Skeletal muscle cell (primary cell): ENCODE data around the gene MIPOL1.
A peak's percentile ranks its signal among the peaks of the same experiment; 100 is the strongest.

Source experiments
- DNase-seq: peaks from one replicate; pipeline ENCODE4 v3.0.0-alpha.2; 2010; ENCODE audit warnings: low read depth
- H3K4me3 ChIP-seq: 2 replicates; pipeline ENCODE4 v1.5.1; 2011; ENCODE audit warnings: low read depth, mild to moderate bottlenecking, control low read depth, low read length, moderate library complexity

The MIPOL1 gene

DNA sequence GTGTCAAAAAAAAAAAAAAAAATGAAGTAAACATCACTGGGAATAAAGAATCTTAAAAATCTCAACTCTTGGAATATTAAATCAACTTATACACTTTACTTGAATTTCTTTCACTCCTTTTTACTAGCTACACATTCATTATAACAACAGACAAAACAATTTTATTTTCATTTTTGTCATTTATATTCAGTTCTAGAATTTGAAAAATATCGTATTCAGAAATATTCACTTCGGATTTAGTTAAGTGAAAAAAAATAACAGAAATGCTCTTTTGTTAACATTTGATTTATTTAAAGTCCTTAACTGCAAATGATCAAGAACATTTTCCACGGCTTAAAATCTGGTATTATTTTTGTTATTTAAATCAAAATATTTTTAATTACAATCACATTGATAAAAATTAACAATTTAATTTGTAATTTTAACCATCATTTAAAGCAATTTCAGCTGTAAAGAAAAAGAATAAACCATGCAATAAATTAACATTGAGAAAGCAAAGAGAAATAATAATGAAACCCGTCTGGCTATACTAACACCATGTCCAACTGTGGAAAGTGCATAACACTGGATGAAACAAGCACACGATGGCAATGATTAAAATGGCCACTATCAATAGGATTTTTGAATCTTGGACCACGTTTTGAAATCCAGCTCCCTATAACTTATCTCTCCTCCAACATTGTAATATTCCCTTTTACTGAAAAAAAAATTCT is 392.1 kb downstream of the MIPOL1 start:
- DNase-seq = no peak
- H3K4me3 ChIP-seq = no peak overlapping the region

DNA sequence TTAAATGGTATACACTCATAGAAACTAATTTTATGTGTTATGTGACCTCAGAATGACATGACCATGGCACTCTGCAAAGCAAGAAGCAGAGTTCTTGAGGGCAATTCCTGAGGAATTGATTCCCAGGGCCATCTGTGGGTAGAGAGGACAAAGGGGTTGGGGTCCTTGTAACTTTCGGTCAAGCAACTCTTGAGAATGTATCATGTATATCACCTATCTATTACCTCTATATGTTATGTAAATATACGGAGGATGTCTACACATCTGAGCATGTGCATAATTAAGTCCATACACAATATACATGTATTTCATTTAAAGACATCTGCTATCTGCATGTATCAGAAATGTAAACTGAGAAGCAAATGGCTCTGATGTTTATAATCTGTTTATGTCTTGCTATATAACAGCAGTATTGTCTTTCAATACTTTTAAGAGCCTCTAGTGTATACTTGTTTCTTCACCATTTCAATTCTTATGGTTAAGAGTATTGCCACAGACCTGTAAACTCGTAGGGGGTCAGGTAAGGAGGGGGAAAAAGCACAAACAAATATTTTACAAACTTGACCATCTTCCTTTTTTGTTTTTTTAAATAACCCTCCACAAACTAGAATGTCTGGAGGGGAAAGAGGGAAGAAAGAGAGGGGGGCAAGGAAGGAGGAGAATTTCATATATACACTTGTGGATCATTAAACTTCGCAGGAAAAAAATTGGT is 392.8 kb downstream of the MIPOL1 start:
- no peak overlapping the region for H3K4me3 ChIP-seq
- no peak for DNase-seq

DNA sequence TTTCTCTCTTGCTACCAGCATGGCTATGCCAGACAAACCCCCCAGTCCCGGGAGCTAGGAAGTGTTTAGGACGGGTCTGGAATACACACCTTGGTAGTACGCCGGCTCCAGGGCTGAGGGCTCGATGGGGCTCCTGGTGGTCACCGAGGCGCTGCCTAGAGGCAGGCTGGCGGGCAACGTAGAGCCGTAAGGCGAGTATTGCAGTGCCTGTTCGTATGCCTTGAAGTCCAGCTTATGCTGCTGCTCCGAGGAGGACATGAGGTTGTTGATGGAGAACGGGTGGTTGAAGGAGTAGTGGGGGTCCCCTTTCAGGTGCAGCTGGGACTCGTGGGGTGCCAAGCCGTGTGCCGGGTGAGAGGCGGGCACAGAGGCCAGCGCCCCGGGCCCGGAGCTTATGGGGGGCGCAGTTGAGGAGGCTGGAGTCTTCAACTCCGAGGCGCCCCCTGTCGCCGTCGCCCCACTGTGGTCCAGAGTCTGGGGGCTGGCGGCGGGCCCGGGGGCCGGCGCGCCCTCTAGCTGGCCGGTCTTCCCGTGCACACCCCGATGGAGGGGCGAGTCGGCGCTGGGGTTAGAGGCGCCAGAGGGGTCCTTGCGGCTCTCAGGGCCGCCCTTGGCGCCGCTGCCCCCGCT is 393.7 kb downstream of the MIPOL1 start:
- no peak for DNase-seq
- no peak overlapping the region for H3K4me3 ChIP-seq

DNA sequence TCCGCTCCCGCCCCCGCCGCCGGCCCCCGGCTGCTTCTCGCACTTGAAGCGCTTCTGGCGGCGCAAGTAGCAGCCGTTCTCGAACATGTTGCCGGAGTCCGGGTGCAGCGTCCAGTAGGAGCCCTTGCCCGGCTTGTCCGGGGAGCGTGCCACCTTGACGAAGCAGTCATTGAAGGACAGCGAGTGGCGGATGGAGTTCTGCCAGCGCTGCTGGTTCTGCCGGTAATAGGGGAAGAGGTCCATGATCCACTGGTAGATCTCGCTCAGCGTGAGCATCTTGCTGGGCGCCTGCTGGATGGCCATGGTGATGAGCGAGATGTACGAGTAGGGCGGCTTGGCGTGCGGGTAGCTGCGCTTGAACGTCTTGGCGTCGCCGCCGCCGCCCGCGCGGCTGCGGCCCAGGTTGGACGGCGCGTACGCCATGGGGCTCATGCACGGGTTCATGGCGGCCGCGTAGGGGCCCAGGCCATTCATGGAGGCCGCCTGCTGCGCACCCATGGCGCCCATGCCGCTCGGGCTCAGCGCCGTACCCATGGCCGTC is 394.3 kb downstream of the MIPOL1 start:
- no peak for DNase-seq
- H3K4me3 ChIP-seq = no peak overlapping the region

DNA sequence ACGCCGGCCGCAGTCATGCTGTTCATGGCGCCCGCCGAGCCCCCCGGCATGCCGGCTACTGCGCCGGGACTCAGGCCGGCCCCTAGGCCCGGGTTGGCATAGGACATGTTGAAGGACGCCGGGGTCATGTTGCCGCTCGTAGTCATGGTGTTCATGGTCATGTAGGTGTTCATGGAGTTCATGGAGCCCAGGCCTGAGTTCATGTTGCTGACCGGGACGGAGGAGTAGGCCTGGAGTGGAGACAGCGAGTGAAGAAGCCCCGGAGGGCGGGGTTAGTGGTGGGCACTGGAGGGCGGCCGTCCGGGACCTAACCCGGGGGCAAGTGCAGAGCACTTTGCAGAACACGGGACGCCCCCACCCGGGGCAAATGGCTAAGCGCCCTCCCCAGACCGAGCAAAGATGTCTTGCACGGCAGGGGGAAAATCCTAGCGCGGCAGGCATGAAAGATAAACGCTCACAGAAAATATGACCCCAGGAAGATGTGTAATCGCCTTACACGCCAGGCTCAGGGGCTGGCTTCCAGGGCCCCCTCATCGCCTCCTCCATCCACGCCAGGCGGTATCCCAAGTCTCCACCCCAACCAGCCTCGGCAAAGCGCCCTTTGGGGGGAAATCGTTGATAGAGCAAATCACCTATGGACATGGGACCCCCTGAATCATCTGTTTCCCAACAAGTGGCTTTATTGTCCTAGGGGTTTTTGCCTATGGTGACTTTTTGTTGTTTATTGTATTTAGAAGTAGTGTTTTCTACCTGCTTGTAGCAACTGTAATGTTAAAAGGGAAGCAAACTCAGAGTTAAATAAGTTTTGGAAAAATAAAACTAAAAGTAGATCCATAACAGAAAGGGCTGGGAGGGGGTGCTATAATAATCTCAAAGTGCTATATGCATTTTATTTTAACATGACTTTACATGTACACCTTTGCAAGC is 395.0 kb downstream of the MIPOL1 start:
- H3K4me3 ChIP-seq = no peak overlapping the region
- DNase-seq = no peak

DNA sequence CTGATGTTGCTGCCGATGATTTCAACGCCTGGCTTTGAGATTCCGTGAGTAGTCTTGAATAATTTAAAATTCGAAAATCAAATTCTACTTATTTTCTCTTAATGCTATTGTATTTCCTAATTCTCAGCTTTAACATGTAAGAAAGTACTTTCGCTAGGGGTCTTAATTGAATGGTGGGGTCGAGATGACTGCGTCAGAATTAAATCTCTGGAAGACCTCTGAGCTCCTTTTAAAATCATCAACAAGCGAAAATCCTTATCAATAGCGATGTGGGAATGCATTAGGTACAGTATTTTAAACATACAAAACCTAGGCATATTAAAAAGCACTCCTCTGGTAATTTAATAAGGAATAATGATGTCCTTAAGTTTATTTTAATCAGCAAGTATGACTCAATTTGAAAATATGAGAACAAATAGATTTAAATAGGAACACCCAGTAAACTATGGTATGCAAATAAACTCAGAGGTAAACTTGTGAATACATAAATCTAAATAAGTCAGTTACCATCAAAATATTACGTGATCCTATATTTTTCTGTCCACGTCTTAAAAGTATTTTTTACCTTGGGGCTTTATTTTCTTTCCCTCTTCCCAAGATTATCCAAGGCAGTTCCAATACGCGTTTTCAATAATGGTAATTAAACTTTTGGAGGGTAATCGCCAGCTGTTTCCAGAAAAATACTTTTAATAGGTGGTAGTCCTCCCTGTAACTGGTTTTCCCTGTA is 395.9 kb downstream of the MIPOL1 start:
- no peak for DNase-seq
- peak overlapping the region; percentile 51 for H3K4me3 ChIP-seq

DNA sequence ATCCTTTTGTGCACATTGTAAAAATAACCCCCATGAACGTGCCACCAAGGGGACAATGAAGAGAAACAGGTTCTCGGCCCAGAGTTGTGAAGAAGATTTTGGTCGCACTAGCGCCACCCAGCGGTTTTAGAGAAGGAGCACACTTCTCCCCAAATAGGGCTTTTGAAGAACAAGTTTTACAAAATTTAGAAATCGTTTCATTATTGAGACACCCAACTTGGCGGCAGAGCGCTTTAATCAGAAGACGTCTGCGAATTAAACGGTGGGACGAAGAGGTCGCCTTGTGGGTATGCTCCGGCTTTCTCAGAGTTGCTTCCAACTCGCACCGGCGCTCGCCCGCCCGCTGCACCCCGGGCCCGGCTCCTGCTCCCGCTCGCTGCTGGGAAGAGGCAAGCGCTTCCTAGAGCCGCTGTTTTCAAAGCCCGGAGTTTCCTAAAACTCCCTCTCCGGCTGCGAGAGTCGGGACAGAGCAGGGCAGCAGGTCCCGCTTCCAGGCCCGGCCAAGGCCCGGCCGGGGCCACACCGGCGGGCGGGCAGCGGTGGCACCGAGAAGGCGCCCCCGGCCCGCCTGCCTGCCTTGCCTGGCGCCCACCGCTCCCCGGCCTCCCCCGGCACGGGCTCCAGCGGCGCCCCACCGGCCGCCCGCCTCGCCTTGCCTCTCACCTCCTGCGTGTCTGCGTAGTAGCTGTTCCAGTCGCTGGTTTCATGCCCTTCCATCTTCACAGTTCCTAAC is 396.7 kb downstream of the MIPOL1 start:
- peak overlapping the region; percentile 51 for H3K4me3 ChIP-seq
- DNase-seq = peak; percentile 26

DNA sequence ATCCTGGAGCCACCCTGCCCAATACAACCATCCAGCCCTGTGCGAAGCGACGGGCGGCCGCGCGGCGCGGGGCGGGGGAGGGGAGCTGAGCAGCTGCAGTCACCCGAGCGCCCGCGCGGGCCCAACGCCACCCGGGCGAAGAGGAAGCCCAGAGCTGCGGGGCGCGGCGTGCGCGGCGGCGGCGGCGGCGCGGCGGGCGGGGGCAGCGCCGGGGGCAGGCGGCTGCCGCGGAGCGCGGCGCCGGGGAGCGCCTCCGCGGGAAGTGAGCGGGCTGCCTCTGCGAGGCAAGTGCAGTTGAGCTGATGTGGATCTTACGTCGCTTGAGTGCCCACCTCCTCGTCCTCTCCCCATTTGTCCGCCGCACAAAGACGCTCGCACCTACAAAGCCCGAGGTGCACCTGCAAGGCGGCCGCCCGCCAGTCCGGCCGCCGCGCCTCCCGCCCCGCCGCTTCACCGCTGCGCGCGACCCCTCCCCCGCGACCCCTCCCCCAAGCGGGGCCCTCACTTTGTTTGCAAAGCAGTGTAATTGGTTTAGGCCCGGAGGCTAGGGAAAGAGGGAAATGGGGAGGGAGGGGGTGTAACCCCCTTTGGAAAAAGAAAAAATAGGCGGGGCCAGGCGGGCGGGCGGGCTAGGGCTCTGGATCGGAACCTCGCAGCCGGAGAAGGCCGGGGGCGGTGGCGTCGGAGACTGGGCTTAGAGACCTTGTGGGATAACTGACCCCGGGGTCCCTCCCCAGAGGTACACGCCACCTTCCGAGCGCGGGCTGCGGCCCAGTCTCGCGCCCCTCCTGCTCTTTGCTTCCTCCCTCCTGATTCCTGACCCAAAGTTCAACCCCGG is 397.5 kb downstream of the MIPOL1 start, which contains the start of the genes FOXA1 and TTC6:
Gene FOXA1, minus strand, starts transcription at position 279 of the 838 bp plus-strand sequence. Its CDS starts 277 bp downstream, at position 2.
Gene TTC6, plus strand, starts transcription at position 659 of the 838 bp plus-strand sequence. CDS start 26,436 bp downstream, outside the sequence.
- no peak for DNase-seq
- H3K4me3 ChIP-seq = peak within 1 kb of the TSS; percentile 51

DNA sequence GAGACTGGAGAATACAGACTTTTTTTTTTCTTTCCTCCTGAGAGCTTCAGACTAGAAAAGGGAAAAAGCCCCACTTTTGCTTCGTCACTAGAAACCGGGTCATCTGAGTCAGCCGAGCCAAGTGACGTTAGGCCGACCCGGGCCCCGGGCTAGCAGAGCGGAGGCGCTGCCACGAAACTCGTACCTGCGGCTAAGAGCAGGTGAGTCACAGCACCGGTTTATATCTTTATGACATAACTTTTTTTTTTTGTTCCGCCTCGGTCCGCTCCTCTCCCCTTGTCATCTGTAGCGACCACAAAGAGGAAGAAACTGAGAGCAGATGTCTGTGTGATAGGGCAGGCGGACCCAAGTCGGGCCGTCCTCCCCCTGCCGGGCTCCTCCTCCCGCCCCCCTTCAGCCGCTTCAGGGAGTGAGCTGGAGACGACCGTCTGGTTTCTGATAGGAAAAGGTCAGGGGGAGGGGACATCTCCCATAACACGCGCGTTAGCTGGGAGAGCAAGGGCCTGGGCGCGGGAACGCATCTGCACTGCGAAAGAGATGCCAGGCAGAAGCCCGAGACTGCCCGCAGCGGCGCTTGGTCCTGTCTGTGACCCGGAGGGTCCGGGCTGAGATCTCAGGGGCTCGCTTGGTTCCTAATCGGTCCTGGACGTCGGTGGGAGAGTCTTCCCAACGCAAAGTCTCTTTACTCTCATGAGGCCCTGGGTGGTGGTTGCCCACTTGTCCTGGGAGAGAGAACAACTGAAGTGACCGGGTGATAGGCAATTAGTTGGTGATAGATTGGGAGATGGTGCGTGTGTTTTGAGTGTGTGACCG is 398.3 kb downstream of the MIPOL1 start:
- H3K4me3 ChIP-seq = no peak overlapping the region
- DNase-seq = no peak

DNA sequence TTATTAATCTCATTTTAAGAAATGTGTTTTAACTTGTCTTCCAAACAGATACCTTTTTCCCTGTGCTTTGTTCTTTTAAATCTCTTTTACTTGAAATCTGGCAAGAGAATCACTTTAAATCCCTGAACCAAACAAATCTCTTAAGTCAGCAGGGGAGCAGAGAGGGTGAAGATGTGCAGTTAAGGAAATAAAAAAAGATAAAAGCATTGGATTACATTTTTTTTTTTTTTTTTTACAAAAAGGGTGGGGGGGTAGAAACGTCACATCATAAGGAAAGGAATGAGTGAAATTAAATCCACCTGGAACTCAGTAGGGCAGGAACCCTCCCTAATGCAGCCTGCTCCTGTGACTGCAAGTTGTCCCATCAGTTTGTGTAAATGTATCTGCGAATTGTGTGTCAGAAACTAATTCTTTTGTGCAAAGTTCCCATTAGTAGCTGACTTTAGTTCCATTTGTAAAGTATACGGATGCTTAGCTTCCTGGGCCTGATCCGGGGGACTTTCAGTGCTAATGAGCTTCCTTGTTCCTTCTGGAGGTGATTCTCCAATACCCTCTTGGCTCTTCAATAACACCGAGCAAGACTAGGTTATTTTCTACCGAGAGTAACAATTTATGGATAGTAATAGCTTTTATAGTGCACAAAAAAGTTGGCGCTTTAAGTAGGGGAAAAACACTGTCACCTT is 399.2 kb downstream of the MIPOL1 start:
- H3K4me3 ChIP-seq = no peak overlapping the region
- no peak for DNase-seq

DNA sequence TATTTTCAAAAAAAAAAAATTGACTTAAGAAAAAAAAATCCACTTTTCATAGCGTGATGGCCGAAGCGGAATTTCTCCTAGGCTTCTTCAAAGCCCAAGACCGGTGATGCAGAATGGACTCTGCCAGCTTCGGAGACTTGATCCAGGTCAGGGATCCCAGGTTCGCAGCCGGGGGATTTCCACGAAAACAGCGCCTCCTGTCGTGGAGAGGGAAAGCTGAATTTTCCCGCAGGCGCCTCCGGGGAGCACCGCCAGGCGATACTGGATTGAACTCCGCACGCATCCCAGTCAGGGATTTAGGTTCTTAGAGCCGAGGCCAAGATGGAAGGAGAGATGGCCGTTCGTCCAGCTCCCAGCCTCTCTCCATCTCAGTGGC is 399.8 kb downstream of the MIPOL1 start:
- H3K4me3 ChIP-seq = no peak overlapping the region
- no peak for DNase-seq

DNA sequence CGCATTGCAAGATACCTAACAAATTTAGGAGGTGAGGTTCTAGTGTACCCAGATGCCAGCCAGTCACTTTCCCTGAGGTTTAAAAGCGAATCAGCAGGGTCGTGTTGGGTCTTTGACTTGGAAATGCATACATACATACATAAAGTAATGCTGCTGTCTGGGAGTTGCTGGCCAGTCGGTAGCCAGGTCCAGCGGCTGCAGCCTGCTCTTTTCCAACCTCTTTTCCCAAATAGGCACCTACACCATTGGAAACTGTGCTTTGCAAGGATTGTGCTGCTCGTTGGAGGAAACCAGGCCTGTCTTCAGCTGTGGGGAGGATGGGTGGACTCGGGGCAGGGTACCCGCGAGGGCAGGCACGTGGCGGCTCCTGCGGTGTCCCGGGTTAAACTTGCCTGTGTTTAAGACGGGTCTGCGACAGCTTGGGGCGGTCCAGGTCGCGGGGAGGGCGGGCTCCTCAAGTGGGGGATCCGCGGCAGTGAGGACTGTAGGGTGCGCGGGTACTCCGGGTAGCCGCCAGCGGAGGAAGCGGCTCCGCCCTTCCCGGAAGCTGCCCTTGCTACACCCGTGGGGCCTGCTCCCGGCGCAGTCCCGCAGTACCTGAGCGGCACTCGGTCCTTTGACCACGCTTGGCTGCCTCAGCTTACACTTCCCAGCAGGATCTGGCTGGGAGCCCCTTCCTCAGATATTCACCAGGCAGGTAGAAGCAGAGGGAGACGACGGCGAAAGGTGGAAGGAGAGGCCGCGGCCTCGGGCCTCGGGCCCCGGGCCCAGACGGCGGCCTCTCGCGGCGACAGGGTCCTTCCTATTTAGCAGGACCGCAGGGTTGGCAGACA is 400.4 kb downstream of the MIPOL1 start:
- DNase-seq = no peak
- no peak overlapping the region for H3K4me3 ChIP-seq

DNA sequence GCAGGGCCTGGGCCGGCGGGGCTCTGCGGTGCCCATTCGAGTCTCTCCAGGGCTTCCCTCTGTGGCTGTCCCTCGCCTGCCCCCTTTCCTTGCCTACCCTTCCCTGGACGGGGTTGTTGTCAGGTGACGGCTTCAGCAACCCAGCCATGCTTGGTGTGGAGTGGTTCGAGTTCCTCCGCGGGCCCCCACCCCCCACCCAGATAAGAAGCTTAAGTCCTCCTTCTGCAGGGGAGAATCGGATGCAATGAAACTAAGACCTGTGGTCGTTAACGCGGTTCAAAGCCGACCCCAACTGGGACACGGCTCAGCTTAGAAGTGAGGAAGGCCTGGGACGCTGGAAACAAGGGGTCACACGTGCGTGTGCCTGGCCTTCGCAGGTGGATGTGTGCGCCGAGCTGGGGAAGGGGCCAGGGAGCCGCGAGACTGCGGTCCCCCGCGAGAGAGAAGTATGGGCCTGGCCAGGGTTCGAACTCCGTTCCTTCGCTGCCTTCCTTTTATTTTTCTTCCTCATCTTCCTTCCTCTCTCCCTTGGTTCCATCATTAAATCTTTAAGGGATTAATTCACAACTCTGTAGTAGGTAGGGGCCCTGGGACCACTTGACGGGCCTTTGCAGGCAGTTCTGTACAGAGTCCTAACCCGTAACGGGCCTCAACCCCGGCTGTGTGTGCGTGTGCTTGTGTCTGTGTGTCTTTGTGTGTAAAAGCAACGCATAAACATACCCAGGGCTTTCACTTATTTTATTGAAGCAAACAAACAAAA is 401.2 kb downstream of the MIPOL1 start:
- H3K4me3 ChIP-seq = no peak overlapping the region
- DNase-seq = no peak
